Muscle layer of duodenum (tissue), 2 donors: ENCODE results near the gene ABHD15.

Experiments used
- H3K27ac ChIP-seq: one replicate; pipeline ENCODE4 v1.7.0; 2013; ENCODE audit warnings: mild to moderate bottlenecking, low read length
- H3K27me3 ChIP-seq: one replicate; pipeline ENCODE4 v1.7.0; 2013; ENCODE audit warnings: low read depth, mild to moderate bottlenecking, control low read depth, low read length
- H3K36me3 ChIP-seq, 2 donors: one replicate each; pipeline ENCODE4 v1.7.0; 2013; ENCODE audit warnings: low read length in 2 of 2, control low read depth in 1 of 2, mild to moderate bottlenecking in 1 of 2; ENCODE audit not compliant: insufficient read depth in 2 of 2, control insufficient read depth in 1 of 2
- H3K4me1 ChIP-seq, 2 donors: one replicate each; pipeline ENCODE4 v1.7.0; 2013; ENCODE audit warnings: low read length in 2 of 2, mild to moderate bottlenecking in 2 of 2, control low read depth in 1 of 2, moderate library complexity in 1 of 2; ENCODE audit not compliant: insufficient read depth in 2 of 2, control insufficient read depth in 1 of 2
- H3K4me3 ChIP-seq, 2 donors: one replicate each; pipeline ENCODE4 v1.7.0; 2013; ENCODE audit warnings: low read length in 2 of 2, low read depth in 1 of 2, mild to moderate bottlenecking in 1 of 2
- H3K9me3 ChIP-seq, 2 donors: one replicate each; pipeline ENCODE4 v1.7.0; 2013; ENCODE audit warnings: low read length in 2 of 2, control low read depth in 1 of 2, mild to moderate bottlenecking in 1 of 2; ENCODE audit not compliant: control insufficient read depth in 1 of 2
- donor health status: healthy.

ABHD15 gene

GRCh38 chr17:29524692-29525091, 42.1 kb downstream of the ABHD15 start:
- no peaks in the 10 kb centered on the region for H3K27me3 ChIP-seq
- H3K27ac ChIP-seq: no peak overlapping the region
- H3K36me3 ChIP-seq: peaks cover 25 to 32% of the 10 kb centered on the region in 2 donors
- H3K4me3 ChIP-seq: no peak overlapping the region
- H3K4me1 ChIP-seq: no peaks in the 10 kb centered on the region
- no peaks in the 10 kb centered on the region for H3K9me3 ChIP-seq

- H3K4me1 ChIP-seq: no peaks in the 10 kb centered on the region
- no peak overlapping the region for H3K27ac ChIP-seq
- H3K36me3 ChIP-seq: peaks cover 35 to 50% of the 10 kb centered on the region in 2 donors
- no peaks in the 10 kb centered on the region for H3K9me3 ChIP-seq
- H3K27me3 ChIP-seq: no peaks in the 10 kb centered on the region
- no peak overlapping the region for H3K4me3 ChIP-seq
These were observed 48.5 kb downstream of the ABHD15 start for GRCh38 chr17:29518359-29518758.

- Histone ChIP-seq H3K9me3 (no peaks in the 10 kb centered on the region), H3K4me3 (no peak overlapping the region), H3K4me1 (no peaks in the 10 kb centered on the region), H3K27me3 (no peaks in the 10 kb centered on the region), H3K27ac (no peak overlapping the region), H3K36me3 (peaks cover 23 to 56% of the 10 kb centered on the region in 2 donors)
These were observed 52.0 kb downstream of the ABHD15 start for GRCh38 chr17:29514792-29515191.

- Histone ChIP-seq H3K4me3 (no peak overlapping the region), H3K36me3 (peaks cover 16 to 57% of the 10 kb centered on the region in 2 donors), H3K27me3 (no peaks in the 10 kb centered on the region), H3K9me3 (no peaks in the 10 kb centered on the region), H3K4me1 (no peaks in the 10 kb centered on the region), H3K27ac (no peak overlapping the region)
These were observed 55.9 kb downstream of the ABHD15 start for GRCh38 chr17:29510953-29511352.
